ENCODE data around the gene LENEP.

- TF ChIP-seq, protein P1, sequence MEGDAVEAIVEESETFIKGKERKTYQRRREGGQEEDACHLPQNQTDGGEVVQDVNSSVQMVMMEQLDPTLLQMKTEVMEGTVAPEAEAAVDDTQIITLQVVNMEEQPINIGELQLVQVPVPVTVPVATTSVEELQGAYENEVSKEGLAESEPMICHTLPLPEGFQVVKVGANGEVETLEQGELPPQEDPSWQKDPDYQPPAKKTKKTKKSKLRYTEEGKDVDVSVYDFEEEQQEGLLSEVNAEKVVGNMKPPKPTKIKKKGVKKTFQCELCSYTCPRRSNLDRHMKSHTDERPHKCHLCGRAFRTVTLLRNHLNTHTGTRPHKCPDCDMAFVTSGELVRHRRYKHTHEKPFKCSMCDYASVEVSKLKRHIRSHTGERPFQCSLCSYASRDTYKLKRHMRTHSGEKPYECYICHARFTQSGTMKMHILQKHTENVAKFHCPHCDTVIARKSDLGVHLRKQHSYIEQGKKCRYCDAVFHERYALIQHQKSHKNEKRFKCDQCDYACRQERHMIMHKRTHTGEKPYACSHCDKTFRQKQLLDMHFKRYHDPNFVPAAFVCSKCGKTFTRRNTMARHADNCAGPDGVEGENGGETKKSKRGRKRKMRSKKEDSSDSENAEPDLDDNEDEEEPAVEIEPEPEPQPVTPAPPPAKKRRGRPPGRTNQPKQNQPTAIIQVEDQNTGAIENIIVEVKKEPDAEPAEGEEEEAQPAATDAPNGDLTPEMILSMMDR (conservative IDR thresholded peaks at IDR 0.05; ENCODE audit: low read length): no peak
- TF ChIP-seq EZH2phosphoT487 (IDR thresholded peaks at IDR 0.05; ENCODE audit: borderline replicate concordance): no peak
Observed at GRCh38 chr1:155030243-155030795, 36.9 kb downstream of the LENEP start.
